ENCODE results near the gene ISG15. TPM values are rescaled to one million over a fixed set of nuclear protein-coding genes. Genes with fewer than 3 reads are reported as not detected.

Gene ISG15
- total and polyA plus RNA-seq, 2 experiments from 2014 or later: 62.3 to 89.6 TPM

- H3K9me2 ChIP-seq (replicated peaks; ENCODE audit: insufficient read depth): no peaks in the 10 kb centered on the region
- no peak overlapping the region for H3K27ac ChIP-seq
- no peaks in the 10 kb centered on the region for H3K36me3 ChIP-seq (replicated peaks; ENCODE audit: insufficient read depth, low read depth)
- no peak overlapping the region for H2AFZ ChIP-seq
- no peak for DNase-seq (ENCODE audit: low spot score)
- peak overlapping the region; percentile 58 for H3K4me3 ChIP-seq
- 11% methylated on average over 17 of the region's 71 CpGs for WGBS (ENCODE audit: low lambda C conversion rate, missing lambda C conversion rate)
- H3K4me1 ChIP-seq (ENCODE audit: insufficient read depth): peaks cover 24% of the 10 kb centered on the region
- no peak for TF ChIP-seq EZH2phosphoT487 (IDR thresholded peaks at IDR 0.05; ENCODE audit: low read depth, severe bottlenecking, unreplicated experiment)
- no peak for TF ChIP-seq CTCF (IDR thresholded peaks at IDR 0.05; ENCODE audit: poor library complexity)
- TF ChIP-seq EZH2 (IDR thresholded peaks at IDR 0.05; ENCODE audit: borderline replicate concordance): peak; percentile 63
- peaks cover 57% of the 10 kb centered on the region for H4K20me1 ChIP-seq (ENCODE audit: insufficient read depth, poor library complexity, severe bottlenecking)
- H3K27me3 ChIP-seq: peaks cover 8% of the 10 kb centered on the region
- peaks cover 7% of the 10 kb centered on the region for H3K79me2 ChIP-seq
- H3K4me2 ChIP-seq: peak overlapping the region; percentile 95
- H3K9me3 ChIP-seq (ENCODE audit: low read depth): no peaks in the 10 kb centered on the region
Observed at GRCh38 chr1:1033731-1034438, 20.6 kb downstream of the ISG15 start.

DNA sequence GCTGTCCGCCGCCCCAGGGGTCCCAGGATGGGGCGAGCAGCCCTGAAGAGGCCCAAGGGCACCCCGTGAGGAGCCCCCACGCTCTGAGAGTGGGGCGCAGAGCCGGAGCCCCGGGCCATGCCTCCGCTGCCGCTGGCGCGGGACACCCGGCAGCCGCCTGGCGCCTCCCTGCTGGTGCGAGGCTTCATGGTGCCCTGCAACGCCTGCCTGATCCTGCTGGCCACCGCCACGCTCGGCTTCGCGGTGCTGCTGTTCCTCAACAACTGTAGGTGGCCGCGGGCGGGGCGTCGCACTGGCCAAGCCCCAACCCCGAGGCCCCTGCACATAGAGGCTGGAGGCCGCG lies 21.1 kb downstream of the ISG15 start:
- Histone ChIP-seq H3K4me1 (ENCODE audit: insufficient read depth) (peaks cover 26% of the 10 kb centered on the region), H3K9me3 (ENCODE audit: low read depth) (no peaks in the 10 kb centered on the region), H3K9me2 (replicated peaks; ENCODE audit: insufficient read depth) (no peaks in the 10 kb centered on the region), H2AFZ (no peak overlapping the region), H3K79me2 (peaks cover 7% of the 10 kb centered on the region), H4K20me1 (ENCODE audit: insufficient read depth, poor library complexity, severe bottlenecking) (peaks cover 58% of the 10 kb centered on the region), H3K4me3 (no peak overlapping the region), H3K4me2 (peak overlapping the region; percentile 95), H3K27ac (no peak overlapping the region), H3K27me3 (peaks cover 8% of the 10 kb centered on the region), H3K36me3 (replicated peaks; ENCODE audit: insufficient read depth, low read depth) (no peaks in the 10 kb centered on the region)
- 48% methylated on average over 30 of the region's 30 CpGs for WGBS (ENCODE audit: low lambda C conversion rate, missing lambda C conversion rate)
- DNase-seq (ENCODE audit: low spot score): no peak
- TF ChIP-seq EZH2phosphoT487 (IDR thresholded peaks at IDR 0.05; ENCODE audit: low read depth, severe bottlenecking, unreplicated experiment) (no peak), EZH2 (IDR thresholded peaks at IDR 0.05; ENCODE audit: borderline replicate concordance) (peak; percentile 45)

- Histone ChIP-seq H3K4me3 (no peak overlapping the region), H3K4me1 (ENCODE audit: insufficient read depth) (peaks cover 36% of the 10 kb centered on the region), H3K4me2 (no peak overlapping the region), H3K9me2 (replicated peaks; ENCODE audit: insufficient read depth) (no peaks in the 10 kb centered on the region), H3K27me3 (peaks cover 8% of the 10 kb centered on the region), H3K79me2 (peaks cover 7% of the 10 kb centered on the region), H3K27ac (no peak overlapping the region), H2AFZ (no peak overlapping the region), H3K9me3 (ENCODE audit: low read depth) (no peaks in the 10 kb centered on the region), H4K20me1 (ENCODE audit: insufficient read depth, poor library complexity, severe bottlenecking) (peaks cover 68% of the 10 kb centered on the region), H3K36me3 (replicated peaks; ENCODE audit: insufficient read depth, low read depth) (no peaks in the 10 kb centered on the region)
- no peak for DNase-seq (ENCODE audit: low spot score)
- WGBS (ENCODE audit: low lambda C conversion rate, missing lambda C conversion rate): 95% methylated on average over 18 of the region's 19 CpGs
- TF ChIP-seq CTCF (IDR thresholded peaks at IDR 0.05; ENCODE audit: poor library complexity) (no peak), EZH2 (IDR thresholded peaks at IDR 0.05; ENCODE audit: borderline replicate concordance) (no peak), EZH2phosphoT487 (IDR thresholded peaks at IDR 0.05; ENCODE audit: low read depth, severe bottlenecking, unreplicated experiment) (no peak)
Observed at GRCh38 chr1:1035291-1035943, 22.1 kb downstream of the ISG15 start.

Measured in hepatocyte (in vitro differentiated cells).